NCI-H748 treated with DMSO at 0.1 percent for 48 hours (cell line): ENCODE results near the gene ASH1L.

Experiments
- DNase-seq: peaks from one replicate; lab custom pipeline; 2025; lab: John Stamatoyannopoulos, UW

Gene ASH1L

GRCh38 chr1:155326631-155327037, 236.0 kb downstream of the ASH1L start:
- DNase-seq, result no peak

GRCh38 chr1:155326020-155326526, 236.5 kb downstream of the ASH1L start:
- DNase-seq, result no peak

GRCh38 chr1:155325603-155325893, 237.1 kb downstream of the ASH1L start:
- DNase-seq, result no peak

DNA sequence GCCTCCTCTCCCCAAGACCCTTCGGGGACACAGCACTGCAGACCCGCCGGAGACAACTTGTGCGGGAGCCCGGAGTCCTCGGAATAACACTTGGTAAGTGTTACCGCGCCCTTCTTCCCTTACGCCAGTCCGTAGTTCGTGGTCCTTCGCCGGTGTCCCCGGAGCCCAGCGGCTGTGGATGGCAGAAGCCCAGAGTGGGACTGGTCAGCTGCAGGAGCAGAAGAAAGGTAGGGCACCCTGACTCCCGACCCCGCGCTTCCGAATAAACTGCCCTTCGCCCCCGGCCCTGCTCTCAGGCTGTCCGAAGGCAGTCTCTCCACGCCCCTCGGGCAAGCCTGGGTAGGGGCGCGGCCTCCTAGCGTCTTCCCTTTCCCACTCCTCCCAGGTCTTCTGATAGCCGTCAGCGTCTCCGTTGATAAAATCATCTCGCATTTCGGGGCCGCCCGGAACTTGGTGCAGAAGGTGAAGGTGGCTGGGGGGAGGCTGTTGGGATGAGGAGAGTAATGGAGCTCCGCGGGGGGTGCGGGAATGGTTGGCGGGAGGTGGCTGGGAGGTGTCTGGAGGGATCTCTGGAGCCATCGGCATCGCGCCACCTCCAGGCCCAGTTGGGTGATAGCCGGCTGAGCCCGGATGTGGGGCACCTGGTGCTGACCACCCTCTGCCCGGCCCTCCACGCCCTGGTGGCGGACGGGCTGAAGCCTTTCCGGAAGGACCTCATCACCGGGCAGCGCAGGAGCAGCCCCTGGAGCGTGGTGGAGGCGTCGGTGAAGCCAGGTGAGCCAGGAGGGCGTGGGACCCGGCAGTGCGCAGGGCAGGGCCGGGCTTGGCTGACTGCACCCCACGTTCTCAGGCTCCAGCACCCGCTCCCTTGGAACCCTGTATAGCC, 237.6 kb downstream of the ASH1L start:
- peak; percentile 40 for DNase-seq

DNA sequence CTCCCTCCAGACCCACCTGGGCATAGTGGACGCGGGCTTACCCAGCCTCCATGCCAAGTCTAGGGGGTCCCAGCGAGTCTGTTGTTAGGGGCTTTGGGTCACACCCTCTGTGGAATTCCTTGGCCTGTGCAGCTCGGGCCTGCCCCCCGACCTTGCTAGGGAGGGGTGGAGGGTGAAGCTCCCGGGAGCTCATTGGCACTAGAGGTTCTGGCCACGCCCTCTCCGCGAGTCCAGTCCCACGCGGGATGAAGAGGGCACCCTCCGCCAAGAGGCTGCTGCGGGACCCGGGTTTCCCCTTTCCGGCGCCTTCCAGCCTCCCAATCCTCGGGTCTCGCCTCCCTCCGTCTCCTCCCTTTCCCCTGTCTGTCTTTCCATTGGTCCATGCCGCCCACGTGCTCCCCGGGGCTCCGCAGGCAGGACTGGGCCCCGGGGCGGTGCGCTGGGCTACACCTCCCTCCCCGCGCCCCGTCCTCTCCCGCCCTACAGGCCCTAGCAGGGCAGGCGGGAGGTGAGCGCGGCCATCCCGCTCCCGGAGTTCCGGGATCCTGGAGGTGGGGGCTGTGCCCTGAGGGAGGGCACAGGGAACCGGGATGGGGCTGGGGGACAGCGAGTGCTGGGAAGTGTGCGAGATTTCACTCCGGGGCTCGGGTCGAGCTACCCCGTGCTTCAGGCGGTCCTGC, 238.4 kb downstream of the ASH1L start:
- DNase-seq, result peak; percentile 87

DNA sequence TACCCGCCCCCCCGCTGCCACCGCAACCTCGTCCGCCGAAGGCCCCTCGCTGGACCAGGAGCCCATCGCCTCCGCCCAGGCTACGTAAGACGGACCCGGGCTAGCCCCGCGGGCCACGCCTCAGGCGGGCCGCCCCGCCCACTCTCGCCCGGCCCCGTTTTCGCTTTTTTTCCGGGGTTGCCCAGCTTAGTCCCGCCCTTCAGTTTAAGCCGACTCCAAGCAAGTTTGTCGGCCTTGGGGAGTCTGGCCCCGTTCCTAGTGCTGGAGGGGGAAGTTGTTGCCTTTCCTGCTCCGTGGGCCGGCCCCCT, 238.9 kb downstream of the ASH1L start:
- peak; percentile 71 for DNase-seq

GRCh38 chr1:155322953-155323728, 239.5 kb downstream of the ASH1L start:
- DNase-seq, result peak; percentile 89

DNA sequence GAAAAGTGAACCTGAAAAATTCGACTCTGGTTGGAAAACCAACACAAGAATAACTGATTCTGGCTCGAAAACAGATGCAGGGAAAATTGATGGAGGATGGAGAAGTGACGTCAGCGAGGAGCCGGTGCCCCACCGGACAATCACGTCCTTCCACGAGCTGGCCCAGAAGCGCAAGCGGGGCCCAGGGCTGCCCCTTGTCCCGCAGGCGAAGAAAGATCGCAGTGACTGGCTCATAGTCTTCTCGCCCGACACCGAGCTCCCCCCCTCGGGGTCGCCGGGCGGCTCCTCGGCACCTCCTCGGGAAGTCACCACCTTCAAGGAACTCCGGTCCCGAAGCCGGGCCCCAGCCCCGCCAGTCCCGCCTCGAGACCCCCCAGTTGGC, 240.0 kb downstream of the ASH1L start:
- DNase-seq, result no peak

GRCh38 chr1:155321639-155322503, 240.7 kb downstream of the ASH1L start:
- DNase-seq, result no peak

DNA sequence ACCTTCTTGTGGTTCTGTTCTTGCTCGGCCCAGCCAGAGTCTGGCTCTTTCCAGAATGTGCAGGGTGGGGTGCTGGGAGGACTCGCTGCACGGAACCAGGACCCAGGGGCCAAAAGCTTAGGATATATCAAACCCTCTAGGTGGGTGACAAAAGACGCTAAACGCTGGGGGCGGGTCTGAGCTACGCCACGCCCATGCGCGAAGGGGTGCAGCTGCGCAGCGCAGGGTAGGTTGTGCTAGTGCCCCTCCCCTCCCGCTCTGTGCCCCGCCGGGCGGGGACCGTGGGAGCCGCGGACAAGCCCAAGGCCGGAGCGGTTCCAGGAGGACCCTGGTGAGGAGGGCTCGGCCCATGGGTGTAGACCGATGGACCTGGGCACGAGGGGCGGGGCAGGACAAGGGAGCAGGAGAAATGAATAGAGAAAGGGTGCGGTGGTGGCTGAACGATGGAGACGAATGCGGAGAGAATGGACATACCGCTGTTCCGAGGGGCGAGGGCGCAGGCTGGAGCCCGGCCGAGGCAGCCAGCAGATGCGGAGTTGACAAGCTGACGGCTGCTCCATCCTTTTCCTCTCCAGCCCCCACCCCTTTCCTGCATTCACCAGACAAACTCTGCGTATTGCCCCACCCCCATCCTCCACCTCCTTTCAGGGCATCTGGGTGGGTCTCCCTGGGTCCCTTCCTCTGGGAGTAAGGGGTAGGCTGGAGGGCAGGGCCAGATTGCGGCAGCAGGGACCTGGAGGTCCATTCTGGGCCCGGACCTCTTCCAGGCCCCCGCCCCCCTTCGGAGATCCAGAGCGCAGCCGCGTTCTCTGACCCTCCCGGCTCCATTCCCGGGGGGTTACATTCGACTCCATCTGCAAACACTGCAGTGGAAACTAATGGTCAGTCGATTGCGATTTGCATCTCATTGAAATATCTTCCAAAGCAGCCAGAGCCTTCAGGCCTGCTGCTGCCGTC, 241.7 kb downstream of the ASH1L start, which contains the start of gene RUSC1:
TSS of gene RUSC1 (plus strand) at position 234 of the 957 bp plus-strand sequence. CDS start 880 bp downstream, outside the sequence.
- DNase-seq, result peak; percentile 79

DNA sequence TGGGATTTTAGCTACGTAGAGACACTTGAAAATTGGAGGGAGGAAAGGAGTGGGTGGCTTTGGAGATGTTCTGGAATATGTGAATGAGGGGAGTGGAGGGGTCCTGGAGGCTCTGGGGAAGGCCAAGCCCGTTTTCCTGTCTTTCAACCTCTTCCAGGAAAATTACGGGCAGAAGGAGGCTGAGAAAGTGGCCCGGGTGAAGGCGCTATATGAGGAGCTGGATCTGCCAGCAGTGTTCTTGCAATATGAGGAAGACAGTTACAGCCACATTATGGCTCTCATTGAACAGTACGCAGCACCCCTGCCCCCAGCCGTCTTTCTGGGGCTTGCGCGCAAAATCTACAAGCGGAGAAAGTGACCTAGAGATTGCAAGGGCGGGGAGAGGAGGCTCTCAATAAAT, 242.4 kb downstream of the ASH1L start:
- DNase-seq, result no peak

DNA sequence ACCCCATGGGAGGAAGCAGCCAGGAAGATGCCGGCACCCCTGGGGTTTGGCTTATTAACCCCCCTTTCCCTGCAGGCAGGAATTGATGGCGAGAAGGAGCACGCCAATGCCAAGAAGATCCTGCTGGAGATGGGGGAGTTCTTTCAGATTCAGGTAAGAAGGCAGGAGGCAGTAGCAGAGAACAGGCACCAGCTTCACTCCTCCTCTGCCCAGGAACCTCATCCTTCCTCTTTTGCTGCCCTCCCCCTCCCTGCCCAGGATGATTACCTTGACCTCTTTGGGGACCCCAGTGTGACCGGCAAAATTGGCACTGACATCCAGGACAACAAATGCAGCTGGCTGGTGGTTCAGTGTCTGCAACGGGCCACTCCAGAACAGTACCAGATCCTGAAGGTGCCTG, 243.1 kb downstream of the ASH1L start:
- no peak for DNase-seq

- no peak for DNase-seq
These were observed 244.5 kb downstream of the ASH1L start for GRCh38 chr1:155318082-155318481.

DNA sequence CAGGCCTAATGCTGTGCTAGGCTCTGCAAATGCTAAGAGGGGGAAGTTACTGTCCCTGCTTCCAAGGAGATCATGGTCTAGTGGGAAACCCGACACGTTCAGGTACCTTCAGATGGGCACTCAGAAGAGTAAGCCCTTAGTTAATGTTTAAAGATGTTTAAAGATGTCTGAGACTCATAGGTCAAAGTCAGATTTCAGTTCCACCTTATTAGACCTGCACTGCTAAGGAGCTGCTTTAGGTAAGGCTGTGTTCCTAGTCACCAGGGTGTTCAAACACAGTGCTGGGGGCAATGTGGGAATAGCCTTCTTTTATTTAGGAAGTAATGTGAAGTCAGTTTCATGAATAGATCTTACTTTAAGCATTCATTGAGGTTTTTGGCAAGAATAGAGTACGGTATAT, 245.7 kb downstream of the ASH1L start:
- no peak for DNase-seq

DNA sequence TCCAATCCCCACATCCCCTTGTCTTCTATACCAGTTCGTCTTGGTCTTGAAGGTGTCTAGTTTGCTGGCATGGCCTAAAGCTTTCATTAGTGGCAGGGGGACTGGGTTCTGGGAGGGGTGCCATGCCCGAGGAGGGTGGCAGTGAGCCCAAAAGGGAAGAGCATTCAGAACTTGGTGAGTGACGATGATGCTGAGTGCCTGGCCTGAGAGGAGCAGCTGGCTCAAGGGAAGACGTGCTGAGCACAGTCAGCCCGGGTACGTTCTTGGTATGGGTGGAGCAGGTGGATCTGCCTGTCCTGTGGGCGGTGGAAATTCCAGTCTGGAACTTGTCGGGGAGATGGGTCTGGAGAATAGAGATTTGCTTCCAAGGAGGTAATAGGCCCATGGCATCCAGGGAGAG, 249.3 kb downstream of the ASH1L start:
- DNase-seq, result no peak

DNA sequence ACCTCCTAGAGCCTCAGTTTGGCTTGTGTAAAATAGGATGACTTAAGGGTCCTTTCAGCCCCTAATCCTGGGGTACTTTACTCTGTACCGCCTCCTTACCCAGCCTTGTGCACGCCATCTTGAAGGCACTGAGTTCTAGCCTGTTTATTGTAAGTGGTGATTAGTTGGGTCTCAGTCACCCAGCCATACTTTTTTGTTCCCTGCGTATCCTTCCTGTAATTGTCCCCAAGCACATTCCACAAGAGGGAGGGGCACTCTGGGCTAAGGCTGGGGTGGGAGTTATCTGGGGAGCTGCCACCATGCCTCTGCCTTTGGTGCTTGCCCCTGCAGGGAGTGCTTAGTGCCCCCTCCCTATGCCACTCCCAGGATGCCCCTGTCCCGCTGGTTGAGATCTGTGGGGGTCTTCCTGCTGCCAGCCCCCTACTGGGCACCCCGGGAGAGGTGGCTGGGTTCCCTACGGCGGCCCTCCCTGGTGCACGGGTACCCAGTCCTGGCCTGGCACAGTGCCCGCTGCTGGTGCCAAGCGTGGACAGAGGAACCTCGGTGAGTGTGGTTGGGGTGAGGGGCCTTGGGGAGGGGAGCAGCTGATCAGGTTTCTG, 253.1 kb downstream of the ASH1L start:
- no peak for DNase-seq

GRCh38 chr1:155308493-155309422, 253.8 kb downstream of the ASH1L start, which contains the start of gene FDPS:
Gene FDPS (plus strand): TSS chr1:155308866. CDS start chr1:155309790, 924 bp downstream.
- DNase-seq, result peak; percentile 97

DNA sequence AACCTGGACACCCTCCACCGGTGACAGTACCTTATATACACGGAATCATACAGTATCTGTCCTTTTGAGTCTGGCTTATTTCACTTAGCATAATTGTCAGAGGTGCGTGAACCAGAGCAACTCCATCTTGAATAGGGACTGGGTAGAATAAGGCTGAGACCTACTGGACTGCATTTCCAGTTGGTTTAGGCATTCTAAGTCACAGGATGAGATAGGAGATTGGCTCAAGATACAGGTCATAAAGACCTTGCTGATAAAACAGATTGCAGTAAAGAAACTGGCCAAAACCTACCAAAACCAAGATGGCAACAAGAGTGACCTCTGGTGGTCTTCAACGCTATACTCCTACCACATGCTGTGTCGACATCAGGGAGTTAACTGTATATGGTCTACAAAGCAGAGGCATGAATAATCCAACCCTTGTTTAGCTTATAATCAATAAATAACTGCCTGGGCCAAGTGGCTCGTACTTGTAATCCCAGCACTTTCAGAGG, 255.3 kb downstream of the ASH1L start:
- DNase-seq, result no peak
